ENCODE measurements around the gene B3GNT2. TPM values are rescaled to one million over a fixed set of nuclear protein-coding genes. Genes with fewer than 3 reads are reported as not detected.
"Not testable (repeated sequence)": the region's sequence is repeated elsewhere in the genome, so short reads cannot be mapped to it uniquely, and the experiment has no call there.

The B3GNT2 gene
- total RNA-seq, 1 donor from 2014 or later: 22.6 TPM

DNA sequence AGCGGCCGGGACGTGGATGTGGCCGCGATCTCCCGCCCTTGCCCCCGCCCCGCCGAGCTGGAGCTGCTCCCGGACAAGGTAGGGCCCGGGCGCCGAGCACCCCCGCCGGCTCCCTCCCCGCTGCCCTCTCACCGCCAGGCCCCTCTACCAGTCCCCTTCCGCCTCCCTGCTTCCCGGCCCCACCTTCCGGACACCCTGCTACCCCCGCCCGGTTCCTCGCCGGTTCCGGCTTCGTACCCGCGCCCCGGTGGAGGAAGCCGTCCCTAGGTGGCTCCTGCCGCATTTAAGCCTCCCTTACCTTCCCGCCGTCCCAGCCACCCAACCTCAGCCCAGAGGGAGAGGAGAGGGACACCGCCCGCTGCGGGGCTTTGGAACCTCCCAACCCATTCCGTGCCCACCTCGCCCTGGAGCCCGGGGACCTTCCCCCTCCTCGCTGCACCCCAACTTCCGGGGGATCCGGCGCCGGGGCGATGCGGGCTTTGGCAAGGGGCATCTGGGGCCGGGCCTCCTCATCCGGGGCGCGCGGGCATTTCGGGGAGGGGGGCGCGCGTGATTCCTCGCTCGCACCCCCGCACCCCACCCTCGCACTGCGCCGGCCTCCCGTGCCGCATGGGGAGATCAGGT, 475 bp downstream of the B3GNT2 start:
- TF ChIP-seq, protein P1, sequence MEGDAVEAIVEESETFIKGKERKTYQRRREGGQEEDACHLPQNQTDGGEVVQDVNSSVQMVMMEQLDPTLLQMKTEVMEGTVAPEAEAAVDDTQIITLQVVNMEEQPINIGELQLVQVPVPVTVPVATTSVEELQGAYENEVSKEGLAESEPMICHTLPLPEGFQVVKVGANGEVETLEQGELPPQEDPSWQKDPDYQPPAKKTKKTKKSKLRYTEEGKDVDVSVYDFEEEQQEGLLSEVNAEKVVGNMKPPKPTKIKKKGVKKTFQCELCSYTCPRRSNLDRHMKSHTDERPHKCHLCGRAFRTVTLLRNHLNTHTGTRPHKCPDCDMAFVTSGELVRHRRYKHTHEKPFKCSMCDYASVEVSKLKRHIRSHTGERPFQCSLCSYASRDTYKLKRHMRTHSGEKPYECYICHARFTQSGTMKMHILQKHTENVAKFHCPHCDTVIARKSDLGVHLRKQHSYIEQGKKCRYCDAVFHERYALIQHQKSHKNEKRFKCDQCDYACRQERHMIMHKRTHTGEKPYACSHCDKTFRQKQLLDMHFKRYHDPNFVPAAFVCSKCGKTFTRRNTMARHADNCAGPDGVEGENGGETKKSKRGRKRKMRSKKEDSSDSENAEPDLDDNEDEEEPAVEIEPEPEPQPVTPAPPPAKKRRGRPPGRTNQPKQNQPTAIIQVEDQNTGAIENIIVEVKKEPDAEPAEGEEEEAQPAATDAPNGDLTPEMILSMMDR (conservative IDR thresholded peaks at IDR 0.05; ENCODE audit: low read depth, low read length): no peak
- DNase-seq (ENCODE audit: low read depth): no peak
- peak overlapping the region; percentile 93 for H3K4me3 ChIP-seq (ENCODE audit: low read depth, low read length)

DNA sequence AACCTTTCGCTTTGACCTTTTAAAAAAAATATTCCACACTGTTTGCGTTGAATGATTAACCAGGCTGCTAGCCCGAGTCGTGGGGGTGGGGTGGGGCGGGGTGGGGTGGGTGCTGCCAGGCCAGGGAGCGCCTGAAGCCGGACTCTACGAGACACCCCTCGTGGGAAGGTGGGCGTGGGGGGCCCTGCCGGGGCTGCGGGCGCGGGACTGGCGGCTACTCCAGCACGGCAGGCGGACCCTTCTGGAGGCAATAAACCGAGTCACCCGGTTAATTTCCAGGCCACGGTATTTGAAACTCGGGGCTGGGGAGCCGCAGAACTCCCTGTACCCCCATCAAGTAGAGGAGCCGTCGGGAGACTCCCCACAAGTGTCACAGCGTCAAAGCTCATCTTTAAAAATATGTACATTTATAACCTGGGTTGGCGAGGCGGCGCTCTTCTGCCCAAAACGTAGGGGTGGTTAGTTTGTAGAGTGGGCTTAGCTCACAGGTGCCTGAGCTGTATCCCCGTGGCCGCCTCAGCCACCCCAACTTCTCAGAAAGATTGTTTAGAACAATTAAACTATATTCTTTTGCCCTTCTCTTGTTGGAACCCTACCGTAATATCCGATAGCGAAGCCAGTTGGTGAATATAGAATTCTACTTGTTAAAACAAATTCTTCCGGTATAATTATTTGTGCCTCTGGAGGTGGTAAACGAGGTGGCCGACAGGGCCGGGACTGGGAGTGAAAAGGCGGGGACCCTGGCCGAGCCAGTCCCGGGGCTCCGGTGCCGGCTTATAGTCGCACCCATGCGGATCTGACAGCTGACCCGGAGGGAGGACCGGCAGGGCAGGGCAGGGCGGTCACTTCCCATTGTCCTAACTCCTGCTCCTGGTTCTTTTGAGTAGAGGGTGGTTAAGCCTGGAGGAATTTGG, 1.4 kb downstream of the B3GNT2 start:
- TF ChIP-seq, protein P1 (conservative IDR thresholded peaks at IDR 0.05; ENCODE audit: low read depth, low read length): no peak
- no peak for DNase-seq (ENCODE audit: low read depth)
- H3K4me3 ChIP-seq (ENCODE audit: low read depth, low read length): peak overlapping the region; percentile 93

- H3K4me3 ChIP-seq (ENCODE audit: low read depth, low read length): peak overlapping the region; percentile 93
- TF ChIP-seq, protein P1 (conservative IDR thresholded peaks at IDR 0.05; ENCODE audit: low read depth, low read length): no peak
- DNase-seq (ENCODE audit: low read depth): no peak
Observed at GRCh38 chr2:62197925-62198633, 2.2 kb downstream of the B3GNT2 start.

DNA sequence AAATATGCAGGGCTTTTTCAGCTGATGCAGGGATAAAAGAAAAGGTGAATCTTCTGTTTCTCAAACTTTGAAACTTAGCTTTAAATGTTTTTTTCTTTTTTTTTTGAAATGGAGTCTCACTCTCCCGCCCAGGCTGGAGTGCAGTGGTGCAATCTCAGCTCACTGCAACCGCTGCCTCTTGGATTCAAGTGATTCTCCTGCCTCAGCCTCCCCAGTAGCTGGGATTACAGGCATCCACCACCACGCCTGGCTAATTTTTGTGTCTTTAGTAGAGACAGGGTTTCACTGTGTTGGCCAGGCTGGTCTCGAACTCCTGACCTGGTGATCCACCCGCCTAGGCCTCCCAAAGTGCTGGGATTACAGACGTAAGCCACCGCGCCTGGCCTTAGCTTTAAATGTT, 2.9 kb downstream of the B3GNT2 start:
- H3K4me3 ChIP-seq (ENCODE audit: low read depth, low read length); DNase-seq (ENCODE audit: low read depth): not testable (repeated sequence)

GRCh38 chr2:62199392-62200125, 3.6 kb downstream of the B3GNT2 start:
- H3K4me3 ChIP-seq (ENCODE audit: low read depth, low read length): no peak overlapping the region
- DNase-seq (ENCODE audit: low read depth): no peak
- TF ChIP-seq, protein P1 (conservative IDR thresholded peaks at IDR 0.05; ENCODE audit: low read depth, low read length): no peak

GRCh38 chr2:62200291-62200841, 4.5 kb downstream of the B3GNT2 start:
- no peak overlapping the region for H3K4me3 ChIP-seq (ENCODE audit: low read depth, low read length)
- TF ChIP-seq, protein P1 (conservative IDR thresholded peaks at IDR 0.05; ENCODE audit: low read depth, low read length): no peak
- no peak for DNase-seq (ENCODE audit: low read depth)

Measured in epithelial cell of proximal tubule (primary cell).